Left ventricle myocardium superior (tissue), 1 donor: ENCODE measurements around the gene RACK1. TPM values are rescaled to one million over a fixed set of nuclear protein-coding genes. Genes with fewer than 3 reads are reported as not detected.

Experiments
- ATAC-seq: fragments of 200-7000 bp; cut with Tn5 transposase; one replicate; pipeline ENCODE4 v1.9.1; 2020; ENCODE audit warnings: mild to moderate bottlenecking, moderate library complexity
- DNase-seq: peaks from one replicate; pipeline ENCODE4 v3.0.0-alpha.2; 2020
- intact Hi-C: fragments of 100-400 bp; cut with micrococcal nuclease; formaldehyde crosslinking; loops from one replicate; pipeline ENCODE4 v1.11.0; 2022
- total RNA-seq: library from RNA; stranded (reverse); fragmentation: NEBNext Ultra II Directional; extraction: Animal tissue kit (Norgen Biotek cat#: 25700); gene quantifications from one replicate; pipeline ENCODE4 v1.2.1, GENCODE V29; 2021
- donor health status: DM: no; HTN: yes; CAD: no; lungs with severe emphysema.

RACK1 gene
- total RNA-seq, 1 donor from 2014 or later: 641 TPM

DNA sequence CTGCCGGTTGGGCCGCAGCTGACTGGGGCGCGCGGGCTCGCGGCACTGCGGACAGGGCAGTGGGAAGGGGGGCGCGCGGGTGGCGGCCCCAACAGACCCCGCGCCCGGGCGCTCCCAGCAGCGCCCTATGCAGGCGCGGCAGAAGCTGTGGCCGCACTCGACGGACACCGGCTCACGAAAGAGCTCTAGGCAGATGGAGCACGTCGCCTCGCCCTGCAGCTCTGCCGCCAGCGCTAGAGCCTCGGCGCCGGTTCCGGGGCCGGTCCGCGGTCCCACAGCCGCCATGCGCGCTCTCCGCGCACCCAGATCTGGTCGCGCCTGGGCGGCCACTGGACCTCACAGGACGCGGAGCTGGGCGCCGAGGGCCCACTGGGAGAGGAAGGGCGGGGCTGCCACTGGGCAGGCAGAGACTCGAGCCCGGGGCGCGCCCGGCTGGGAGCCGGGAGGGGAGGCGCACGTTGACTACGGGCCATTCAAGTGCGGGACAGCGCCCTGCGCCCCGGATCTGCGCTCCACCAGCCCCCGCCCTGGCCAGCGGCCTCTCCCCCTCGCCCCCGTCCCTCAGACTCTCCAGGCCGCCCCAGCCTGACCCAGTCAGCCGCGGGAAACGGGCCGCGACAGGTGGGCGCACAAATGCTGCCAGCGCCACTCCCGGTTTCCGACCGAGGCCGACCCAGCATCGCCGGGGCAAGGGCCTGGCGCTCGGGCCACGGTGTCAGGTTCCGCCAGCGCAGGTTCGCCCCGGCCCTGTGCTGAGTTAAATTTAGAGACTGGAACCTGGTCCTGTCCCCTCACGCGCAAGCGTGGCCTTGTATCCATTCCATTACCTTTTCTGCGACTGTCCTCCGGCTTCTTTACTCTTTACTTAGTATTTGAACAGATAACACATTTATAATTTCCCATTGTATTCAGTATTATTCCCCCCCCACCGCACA is 38.6 kb downstream of the RACK1 start, which contains the start of gene TRIM7:
Gene TRIM7, minus strand, starts transcription at position 371 of the 935 bp plus-strand sequence. Its CDS starts 86 bp downstream, at position 285.
- DNase-seq: peak; percentile 84
- intact Hi-C loops: no loop called here
- ATAC-seq: peak; percentile 56

DNA sequence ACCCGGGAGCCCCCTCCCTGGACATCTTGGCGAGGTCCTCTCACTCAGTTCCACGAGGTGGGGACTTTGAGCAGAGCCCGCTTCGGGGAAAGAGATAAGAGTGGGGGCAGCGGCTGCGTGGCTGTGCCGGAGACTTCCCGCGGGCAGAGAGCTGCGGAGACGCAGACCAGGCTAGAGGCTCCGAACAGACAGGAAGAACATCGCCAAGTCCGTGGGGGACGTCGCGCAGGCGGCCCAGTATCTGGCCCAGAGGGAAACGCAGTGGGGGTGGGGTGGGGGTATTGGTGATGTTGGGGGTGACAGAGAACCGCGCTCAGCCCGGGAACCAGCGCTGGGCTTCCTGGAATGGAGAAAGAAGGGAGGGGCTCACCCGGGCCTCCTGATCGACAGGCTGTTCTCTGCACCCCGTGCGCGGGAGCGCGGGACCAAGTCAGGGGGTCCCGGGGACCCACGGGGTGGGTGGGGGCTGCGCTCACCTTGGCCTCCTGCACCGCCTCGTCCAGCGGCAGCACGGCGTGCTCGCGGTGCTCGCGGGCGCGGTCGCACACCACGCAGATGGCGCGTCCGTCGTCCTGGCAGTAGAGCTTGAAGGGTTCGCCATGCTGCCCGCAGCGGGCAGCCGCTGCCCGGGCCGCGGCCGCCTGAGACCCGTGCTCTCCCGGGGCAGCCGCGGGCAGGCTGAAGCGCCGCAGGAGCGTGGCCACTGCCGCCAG is 39.4 kb downstream of the RACK1 start:
- no peak for ATAC-seq
- intact Hi-C loops: no loop called here

DNA sequence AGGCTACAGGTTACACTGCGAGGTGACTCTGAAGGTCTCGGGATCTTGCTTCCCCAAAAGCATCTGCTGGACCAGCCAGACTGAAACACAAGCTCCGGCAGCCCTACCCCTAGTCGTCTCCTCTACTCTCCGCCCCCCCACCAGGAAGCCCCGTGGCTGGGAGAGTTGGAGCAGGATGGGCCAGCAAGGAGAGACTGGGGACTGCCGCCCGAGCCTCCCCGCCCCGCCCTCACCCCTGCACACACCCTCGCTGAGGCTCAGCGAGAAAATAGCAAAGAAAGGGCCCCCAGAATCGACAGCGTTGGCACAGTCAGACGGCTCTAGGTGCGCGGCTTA is 40.0 kb downstream of the RACK1 start:
- ATAC-seq: no peak
- DNase-seq: peak; percentile 37
- intact Hi-C loops: no loop called here

More for the DNA sequence above, 39.4 kb downstream of the RACK1 start:
- DNase-seq: peak; percentile 48

DNA sequence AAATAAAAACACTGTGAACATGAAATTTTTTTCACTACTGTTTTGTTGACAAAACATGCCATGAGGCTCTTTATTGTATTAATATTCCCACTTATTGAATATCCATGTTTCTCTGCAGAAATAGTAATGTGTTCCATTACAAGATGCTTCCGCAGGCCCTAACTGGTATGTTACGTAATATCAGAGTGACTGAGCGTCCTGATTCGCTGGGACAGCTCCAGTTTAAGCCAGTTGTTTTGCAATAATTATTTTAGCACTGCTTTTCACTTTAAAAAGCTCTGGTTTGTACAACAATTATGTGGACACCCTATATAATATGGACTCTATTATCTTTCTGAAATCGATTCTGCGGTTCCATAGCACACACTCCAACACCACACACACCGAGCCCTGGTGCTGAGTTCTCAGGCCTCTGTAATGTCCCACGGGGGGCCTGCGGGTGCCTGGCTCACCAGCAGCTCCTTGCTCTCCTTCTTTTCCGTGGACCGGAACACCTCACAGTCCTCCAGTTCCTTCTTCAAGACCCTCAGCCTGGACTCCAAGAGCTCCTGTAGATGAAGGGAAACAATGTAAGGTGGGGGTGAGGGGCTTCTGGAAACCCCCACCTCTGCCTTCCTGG is 40.5 kb downstream of the RACK1 start:
- ATAC-seq (no peak), DNase-seq (no peak)
- intact Hi-C loops: no loop called here

DNA sequence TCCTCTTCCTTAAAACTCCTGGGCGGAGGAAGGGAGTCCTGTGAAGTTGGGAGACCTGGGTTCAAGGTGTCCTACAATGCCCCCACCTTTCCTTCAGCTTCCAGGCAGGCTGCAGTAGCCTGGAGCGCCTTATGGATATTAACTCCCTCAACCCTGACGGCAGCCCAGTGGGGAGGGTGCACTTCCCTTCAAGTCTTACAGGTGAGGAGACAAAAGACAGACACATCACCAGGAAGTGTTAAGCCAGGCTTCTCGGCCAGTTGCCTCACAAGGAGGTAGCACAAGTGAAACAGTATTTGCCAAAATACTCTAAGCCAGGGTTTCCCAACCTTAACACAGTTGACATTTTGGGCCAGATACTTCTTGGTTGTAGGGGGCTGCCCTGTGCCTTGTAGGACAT is 42.9 kb downstream of the RACK1 start:
- DNase-seq: no peak
- intact Hi-C loops: no loop called here
- no peak for ATAC-seq

DNA sequence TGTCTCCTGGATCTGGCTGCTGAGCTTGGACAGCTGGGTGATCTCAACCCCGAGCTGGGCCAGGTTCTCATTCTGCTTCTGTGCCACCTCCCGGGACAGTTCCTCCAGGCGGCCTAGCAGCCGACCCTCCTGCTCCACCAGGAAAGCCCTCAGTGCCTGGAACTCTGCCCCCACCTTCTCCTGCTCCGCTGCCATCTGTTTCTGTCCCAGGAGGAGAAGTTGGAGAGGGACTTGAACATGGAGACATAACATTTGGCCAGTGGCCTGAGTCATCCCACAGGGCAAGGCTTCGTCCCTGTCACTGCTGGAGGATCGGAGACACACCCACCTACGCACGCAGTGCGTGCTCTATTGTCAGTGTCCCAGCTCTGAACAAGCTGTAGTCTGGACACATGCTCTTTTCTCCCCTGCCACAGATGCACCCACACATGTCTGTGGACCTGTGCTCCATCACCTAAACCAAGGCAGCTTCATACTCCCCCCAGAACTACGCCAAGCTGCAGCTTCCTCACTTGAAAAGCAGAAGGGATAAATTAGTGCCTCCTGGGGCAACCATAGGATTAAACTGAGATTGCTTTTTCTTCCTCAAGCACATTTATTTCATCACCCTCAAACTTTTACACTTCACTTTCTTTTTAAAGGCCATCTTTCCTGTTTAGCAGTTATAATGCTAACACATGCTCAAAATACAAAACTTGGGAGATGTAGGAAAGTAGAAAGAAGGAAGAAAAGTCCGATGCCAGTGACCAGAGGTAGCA is 43.6 kb downstream of the RACK1 start:
- intact Hi-C loops: no loop called here
- ATAC-seq: no peak
- DNase-seq: no peak

DNA sequence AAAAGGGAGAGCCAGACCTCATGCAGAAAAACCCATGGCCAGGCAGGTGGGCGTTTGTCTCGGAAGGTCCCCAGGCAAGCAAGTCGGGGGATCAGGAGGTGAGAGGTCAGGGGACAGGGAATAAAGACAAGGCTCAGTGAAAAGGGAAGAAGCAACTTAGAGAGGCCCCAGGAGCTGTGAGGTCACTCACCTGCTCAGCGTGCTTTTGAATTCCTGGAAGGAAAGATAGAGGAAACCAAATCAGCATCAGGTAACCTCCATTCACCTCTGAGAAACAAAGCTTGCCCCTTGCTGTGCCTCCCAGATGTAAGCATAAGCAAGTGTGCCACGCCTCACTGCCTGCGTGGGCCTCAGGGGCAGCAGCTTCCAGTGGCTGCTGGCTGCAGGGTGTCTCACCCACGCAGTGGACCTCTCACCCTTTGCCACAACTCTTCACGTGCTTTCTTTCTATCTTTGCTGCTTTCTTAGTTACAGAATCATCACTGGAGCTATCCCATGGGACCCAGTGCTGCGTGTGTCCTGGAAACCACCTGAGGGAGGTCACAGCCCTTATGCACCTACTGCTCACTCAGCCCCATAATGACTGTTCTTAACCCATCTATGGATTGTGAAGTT is 44.7 kb downstream of the RACK1 start:
- intact Hi-C loops: no loop called here
- DNase-seq: no peak
- no peak for ATAC-seq

DNA sequence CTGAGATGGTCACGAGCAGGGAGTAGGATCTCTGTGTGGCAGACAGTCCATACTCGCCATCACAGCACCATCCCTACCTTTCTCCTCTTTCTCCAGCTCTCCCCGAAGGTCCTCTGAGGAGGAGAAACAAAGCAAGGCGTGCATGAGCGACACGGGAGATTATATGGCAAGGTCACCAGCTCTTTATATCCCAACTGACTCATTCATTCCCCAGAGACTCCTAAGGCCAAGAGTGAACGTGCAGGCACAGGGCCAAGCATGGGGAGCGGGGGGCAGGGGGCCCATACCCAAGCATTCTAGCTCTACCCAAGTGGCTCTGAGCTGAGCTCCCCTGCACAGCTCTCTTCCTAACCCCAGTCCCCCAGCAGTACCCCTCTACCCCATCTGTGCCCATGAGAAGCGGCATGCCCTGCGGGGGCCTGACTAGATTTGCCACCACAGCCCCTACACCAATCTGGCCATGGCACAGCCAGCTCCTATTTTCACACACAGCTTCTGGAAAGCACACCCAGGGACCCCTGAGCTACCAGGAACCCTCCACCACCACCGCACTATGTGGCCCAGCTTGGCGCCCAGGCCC is 45.5 kb downstream of the RACK1 start:
- DNase-seq: no peak
- no peak for ATAC-seq
- intact Hi-C loops: no loop called here

DNA sequence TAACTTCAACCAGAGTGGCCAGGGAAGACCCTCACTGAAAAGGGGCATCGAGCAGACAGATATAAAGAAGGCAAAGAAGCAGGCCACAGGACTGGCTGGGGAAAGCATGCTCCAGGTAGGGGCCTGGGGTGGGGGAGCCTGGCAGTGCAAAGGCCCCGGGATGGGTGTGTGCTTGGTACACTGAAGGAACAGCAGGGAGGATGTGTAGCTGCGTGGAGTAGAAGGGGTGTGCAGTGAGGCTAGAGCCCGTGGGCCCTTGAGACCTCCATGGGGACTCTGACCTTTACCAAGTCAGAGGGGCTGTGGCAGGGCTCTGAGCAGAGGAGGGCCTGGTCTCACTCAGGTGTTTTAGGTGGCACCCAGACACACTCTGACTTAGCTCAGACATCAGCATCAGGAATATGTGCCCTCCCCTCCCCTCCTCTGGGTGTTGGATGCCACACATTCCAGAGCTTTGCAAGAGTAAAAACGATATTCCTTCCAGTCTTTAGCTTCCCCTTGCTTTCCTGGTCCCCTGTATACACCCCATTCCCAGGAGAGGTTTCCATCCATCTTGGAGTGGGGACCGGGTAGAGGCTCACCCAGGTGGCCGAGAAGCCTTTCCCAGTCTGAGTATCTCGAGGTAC is 46.3 kb downstream of the RACK1 start:
- intact Hi-C loops: no loop called here
- DNase-seq (no peak), ATAC-seq (no peak)

DNA sequence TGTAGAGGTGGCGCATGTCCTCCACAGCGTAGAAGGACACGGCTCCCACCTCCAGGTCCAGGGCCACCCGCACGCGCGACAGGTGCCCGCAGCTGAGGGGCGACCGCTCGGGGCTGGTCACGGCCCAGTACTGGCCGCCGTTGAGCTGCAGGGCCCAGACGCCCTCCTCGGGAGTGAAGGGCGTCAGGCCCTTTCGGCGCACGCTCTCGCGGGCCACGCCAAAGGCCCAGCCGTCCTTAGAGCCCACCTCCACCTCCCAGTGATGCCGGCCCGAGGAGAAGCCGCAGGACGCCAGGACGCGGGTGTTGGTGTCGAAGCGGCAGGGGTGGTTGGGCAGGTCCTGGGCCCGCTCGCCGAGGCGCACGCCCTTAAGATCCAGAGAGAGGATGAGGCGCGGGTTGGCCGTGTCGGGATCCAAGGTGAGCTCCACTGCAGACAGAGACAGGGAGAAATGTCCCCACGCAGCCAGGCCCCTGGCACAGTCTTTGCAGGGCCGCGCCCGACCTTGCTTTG is 48.4 kb downstream of the RACK1 start:
- intact Hi-C loops: no loop called here
- no peak for DNase-seq
- no peak for ATAC-seq

DNA sequence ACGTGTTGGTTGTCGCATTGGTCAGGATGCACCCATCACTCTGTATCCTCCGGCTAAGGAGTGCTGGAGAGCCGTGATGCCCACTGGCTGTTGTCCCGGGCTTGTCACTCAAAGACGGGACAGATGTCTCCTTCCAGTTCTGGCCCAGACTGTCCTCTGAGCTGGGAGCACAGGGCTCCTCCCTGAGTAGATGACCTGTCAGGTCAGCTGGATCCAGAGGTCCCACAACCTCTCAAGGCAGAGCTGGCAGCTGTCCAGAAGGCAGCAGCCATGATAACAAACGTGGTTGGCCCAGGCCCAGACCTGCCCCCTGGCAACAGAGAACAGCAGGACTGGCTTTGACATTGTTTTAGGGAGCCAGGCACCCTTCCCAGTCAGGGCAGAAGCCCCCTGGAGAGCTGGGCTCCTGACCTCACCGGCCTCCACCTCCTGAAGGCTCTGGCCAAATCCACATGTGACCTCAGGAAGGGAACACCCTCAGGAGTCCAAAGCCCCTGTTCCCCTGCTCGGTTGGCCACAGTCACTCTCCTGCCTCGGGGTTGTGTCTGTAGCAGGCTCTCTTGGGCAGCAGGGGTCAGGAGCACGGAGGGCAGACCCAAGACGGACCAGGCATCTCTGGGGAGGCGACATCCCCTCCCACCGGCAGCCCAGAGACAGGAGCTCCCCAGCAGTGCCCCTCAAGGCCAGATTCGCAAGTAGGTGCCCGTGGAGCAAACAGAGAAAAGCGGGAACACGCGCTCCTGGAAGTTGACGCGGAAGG is 49.0 kb downstream of the RACK1 start:
- DNase-seq (peak; percentile 72), ATAC-seq (no peak)
- intact Hi-C loops: no loop called here

DNA sequence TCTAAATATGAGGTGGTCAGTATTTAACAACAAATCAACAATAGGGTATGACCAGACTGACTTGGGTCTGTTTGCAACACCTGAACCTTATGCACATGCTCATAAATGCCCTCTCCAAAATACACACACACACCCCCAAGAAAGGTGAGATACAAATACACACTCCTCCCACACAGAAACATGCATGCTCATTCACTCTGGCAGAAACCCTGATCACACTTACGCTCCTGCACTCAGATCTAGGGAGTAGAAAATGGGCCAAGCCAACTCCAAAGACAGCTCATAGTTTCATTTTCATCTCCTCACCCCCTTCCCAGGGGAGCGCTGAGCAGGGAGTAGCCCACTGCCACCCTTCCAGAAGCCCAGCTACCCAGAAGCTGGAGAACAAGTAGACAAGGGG is 50.0 kb downstream of the RACK1 start:
- no peak for DNase-seq
- intact Hi-C loops: no loop called here
- ATAC-seq: no peak

DNA sequence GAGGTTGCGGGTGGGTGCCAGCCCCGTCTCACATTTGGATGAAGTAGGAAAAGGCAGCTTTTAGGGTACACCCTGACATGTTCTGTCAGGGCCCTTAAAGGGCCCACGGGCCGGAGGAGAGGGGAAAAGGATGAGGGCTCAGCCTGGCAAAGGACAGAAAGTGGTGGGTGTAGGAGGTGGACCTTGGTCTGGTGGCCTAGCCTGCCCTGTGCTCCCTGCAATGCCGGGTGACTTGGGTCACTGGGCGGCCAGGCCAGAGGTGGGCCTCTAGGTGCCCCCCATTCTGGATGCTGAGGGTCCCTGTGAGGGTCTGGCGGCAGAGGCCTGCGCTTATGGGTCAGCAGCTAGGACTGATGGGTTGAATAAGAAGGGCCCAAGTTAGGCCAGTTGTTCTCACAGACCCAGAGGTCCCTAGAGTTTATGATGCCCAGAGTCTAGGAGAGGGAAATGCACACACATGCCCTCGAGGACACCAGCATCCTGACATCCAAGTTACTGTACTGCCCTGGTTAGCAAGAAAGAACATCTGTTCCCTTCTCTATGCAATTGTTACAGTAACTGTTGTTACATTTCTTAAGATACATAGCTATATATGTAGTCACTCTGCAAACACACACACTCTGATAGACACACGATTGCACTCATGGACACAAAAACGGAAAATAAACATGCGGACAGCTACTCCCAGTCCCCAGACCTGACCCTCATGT is 51.2 kb downstream of the RACK1 start:
- intact Hi-C loops: no loop called here
- DNase-seq (no peak), ATAC-seq (no peak)

DNA sequence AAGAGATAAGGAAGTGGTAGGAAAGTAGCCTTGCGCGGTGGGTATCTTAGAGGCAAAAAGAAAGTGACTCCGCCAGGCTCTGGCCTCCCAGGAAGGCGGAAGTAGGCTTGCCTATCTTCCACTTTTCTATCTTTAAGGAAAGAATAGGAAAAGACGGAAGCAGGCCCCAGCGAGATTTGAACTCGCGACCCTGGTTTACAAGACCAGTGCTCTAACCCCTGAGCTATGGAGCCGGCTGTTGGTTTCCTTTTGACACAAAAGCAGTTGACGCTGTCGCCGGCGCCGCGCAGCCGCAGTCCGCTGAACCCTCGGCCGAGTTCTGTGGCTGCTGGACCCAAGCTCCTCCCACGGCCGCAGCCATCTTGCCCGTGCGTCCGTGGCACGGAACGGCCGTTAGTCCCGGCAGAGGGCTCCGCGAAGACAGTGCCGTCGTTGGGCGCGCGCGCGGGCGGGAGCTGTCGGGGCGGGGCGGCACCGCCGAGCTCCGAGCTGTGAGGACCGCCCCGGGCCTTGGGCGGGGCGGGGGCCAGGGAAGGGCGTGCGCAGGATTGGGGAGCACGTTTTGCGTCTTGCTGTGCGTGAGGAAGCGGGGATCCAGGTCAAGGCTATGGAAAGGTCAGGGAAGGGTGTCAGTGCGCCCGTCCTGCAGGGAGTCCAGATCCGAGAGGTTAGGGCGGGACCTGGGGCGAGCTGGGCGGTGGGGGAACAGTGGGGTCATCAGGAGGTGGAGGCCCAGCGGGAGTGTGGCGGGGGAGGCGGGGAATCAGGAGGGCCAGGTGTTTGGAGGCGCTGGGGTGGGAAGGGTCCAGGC is 52.0 kb downstream of the RACK1 start:
- intact Hi-C loops: no loop called here
- ATAC-seq (peak; percentile 80), DNase-seq (peak; percentile 97)

DNA sequence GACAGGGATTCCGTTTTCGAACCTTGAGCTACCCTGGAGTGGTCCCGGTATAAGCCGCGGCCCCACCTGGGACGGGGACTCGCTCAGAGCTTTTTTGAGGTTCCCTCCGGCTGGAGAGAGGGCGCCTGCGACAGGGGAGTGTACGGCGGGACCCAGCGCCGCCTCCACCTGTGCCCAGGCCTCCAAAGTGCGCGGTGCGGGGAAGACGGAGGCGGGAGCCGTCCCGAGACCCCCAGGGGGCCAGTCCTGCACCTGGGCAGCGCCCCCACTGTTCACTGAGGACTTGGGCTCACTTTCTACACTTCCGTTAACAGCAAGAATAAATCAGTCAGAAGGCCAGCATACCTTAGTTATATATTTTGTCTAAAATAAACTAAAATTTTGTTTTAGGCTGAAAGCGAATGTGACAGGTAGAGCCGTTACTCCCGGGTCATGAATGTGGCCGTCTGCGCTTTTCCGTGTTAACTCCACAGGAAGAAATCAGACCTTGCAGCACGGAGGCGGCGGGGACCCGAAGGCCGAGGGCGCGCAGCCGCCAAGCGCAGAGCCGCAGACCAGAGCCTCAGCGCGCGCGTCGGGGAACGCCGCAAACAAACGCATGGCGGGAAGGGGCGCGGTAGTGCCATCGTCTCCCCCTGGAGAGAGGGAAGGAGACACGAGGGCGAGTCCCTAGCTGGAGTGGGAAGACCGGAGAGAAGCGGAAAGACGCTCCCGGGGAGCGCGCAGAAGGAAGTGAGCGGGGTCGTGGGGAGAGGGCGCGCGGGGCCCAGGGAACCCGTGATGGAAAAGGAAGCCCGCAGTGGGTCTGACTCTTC is 52.8 kb downstream of the RACK1 start:
- DNase-seq (peak; percentile 76), ATAC-seq (peak; percentile 15)
- intact Hi-C loops: no loop called here
